ENCODE measurements around the gene EIF4G2. TPM values are rescaled to one million over a fixed set of nuclear protein-coding genes. Genes with fewer than 3 reads are reported as not detected.
A peak's percentile ranks its signal among the peaks of the same experiment; 100 is the strongest.

The EIF4G2 gene
- total RNA-seq, 4 donors from 2014 or later: 339 to 452 (median 371) TPM

GRCh38 chr11:10807493-10808234, 1.1 kb downstream of the EIF4G2 start:
- H3K9me3 ChIP-seq: no peaks in the 10 kb centered on the region
- no peaks in the 10 kb centered on the region for H3K27me3 ChIP-seq
- DNase-seq: peak; percentile 51 to 78 (median 75)
- H3K4me1 ChIP-seq: peaks cover 0 to 24% (median 6%) of the 10 kb centered on the region in 4 donors
- peaks cover 4 to 43% (median 6%) of the 10 kb centered on the region in 3 donors for H3K36me3 ChIP-seq
- no peak for TF ChIP-seq CTCF (IDR thresholded peaks at IDR 0.05)
- TF ChIP-seq POLR2A (IDR thresholded peaks at IDR 0.05): peak in 1 of 2 donors; percentile 9
- peak overlapping the region; percentile 94 to 98 (median 96) for H3K27ac ChIP-seq
- H3K4me3 ChIP-seq: peak overlapping the region; percentile 92 to 97 (median 94)

- peak overlapping the region in 1 of 4 donors; percentile 97 for H3K4me3 ChIP-seq
- H3K4me1 ChIP-seq: peaks cover 0 to 24% (median 6%) of the 10 kb centered on the region in 4 donors
- H3K9me3 ChIP-seq: no peaks in the 10 kb centered on the region
- H3K27ac ChIP-seq: no peak overlapping the region
- TF ChIP-seq CTCF (IDR thresholded peaks at IDR 0.05) (no peak), POLR2A (IDR thresholded peaks at IDR 0.05) (no peak)
- no peaks in the 10 kb centered on the region for H3K27me3 ChIP-seq
- peaks cover 4 to 57% (median 10%) of the 10 kb centered on the region in 3 donors for H3K36me3 ChIP-seq
- no peak for DNase-seq
Observed at GRCh38 chr11:10806206-10806605, 2.5 kb downstream of the EIF4G2 start.

GRCh38 chr11:10805741-10806140, 3.0 kb downstream of the EIF4G2 start:
- TF ChIP-seq CTCF (IDR thresholded peaks at IDR 0.05): no peak
- no peak for TF ChIP-seq POLR2A (IDR thresholded peaks at IDR 0.05)
- Histone ChIP-seq H3K36me3 (peaks cover 4 to 62% (median 11%) of the 10 kb centered on the region in 3 donors), H3K4me1 (peaks cover 0 to 24% (median 6%) of the 10 kb centered on the region in 4 donors), H3K9me3 (no peaks in the 10 kb centered on the region), H3K27ac (no peak overlapping the region), H3K4me3 (no peak overlapping the region), H3K27me3 (no peaks in the 10 kb centered on the region)
- DNase-seq: no peak

- no peak overlapping the region for H3K27ac ChIP-seq
- H3K4me3 ChIP-seq: no peak overlapping the region
- H3K36me3 ChIP-seq: peaks cover 6 to 83% (median 11%) of the 10 kb centered on the region in 3 donors
- no peak for DNase-seq
- peaks cover 0 to 24% (median 6%) of the 10 kb centered on the region in 4 donors for H3K4me1 ChIP-seq
- no peak for TF ChIP-seq POLR2A (IDR thresholded peaks at IDR 0.05)
- TF ChIP-seq CTCF (IDR thresholded peaks at IDR 0.05): no peak
- H3K27me3 ChIP-seq: no peaks in the 10 kb centered on the region
- H3K9me3 ChIP-seq: no peaks in the 10 kb centered on the region
Observed at GRCh38 chr11:10803676-10804075, 5.0 kb downstream of the EIF4G2 start.

GRCh38 chr11:10800292-10800691, 8.4 kb downstream of the EIF4G2 start:
- peaks cover 0 to 6% (median 0%) of the 10 kb centered on the region in 4 donors for H3K4me1 ChIP-seq
- H3K27ac ChIP-seq: no peak overlapping the region
- no peaks in the 10 kb centered on the region for H3K27me3 ChIP-seq
- peaks cover 6 to 97% (median 11%) of the 10 kb centered on the region in 3 donors for H3K36me3 ChIP-seq
- no peaks in the 10 kb centered on the region for H3K9me3 ChIP-seq
- no peak overlapping the region for H3K4me3 ChIP-seq
- no peak for DNase-seq
- TF ChIP-seq POLR2A (IDR thresholded peaks at IDR 0.05) (no peak), CTCF (IDR thresholded peaks at IDR 0.05) (no peak)

All from Peyer's patch (tissue), 4 donors.